Common myeloid progenitor, CD34-positive (primary cell): Measurements from ENCODE around the gene RSL24D1.

Source experiments
- CTCF ChIA-PET: fragments of 350-600 bp; sonication (Branson Sonifier 250); formaldehyde crosslinking; loops from one replicate; lab custom pipeline; 2021; ENCODE audit warnings: antibody characterized with exemption; lab: Charles Lee
- POLR2A ChIA-PET: fragments of 350-600 bp; sonication (Branson Sonifier 250); formaldehyde crosslinking; loops from one replicate; lab custom pipeline; 2021; ENCODE audit warnings: antibody characterized with exemption; lab: Charles Lee
- DNase-seq, 3 donors: peaks; one replicate each; pipeline versions ENCODE4 v3.0.0 to v3.0.0-alpha.2; 2013
- H3K27ac ChIP-seq, 2 experiments: 1 replicate in 1 of 2; 2 replicates in 1 of 2; pipeline ENCODE4 v1.7.0; 2013; ENCODE audit warnings: inconsistent platforms in 2 of 2, low read length in 2 of 2, mild to moderate bottlenecking in 2 of 2, low read depth in 1 of 2, moderate library complexity in 1 of 2; ENCODE audit not compliant: severe bottlenecking in 2 of 2, insufficient read depth in 1 of 2, poor library complexity in 1 of 2
- H3K27me3 ChIP-seq, 5 experiments: replicated peaks in 2 of 5; 1 replicate in 3 of 5; 2 replicates in 2 of 5; pipeline versions ENCODE4 v1.6.1 to v1.7.0; 2013; ENCODE audit warnings: low read length in 4 of 5, mild to moderate bottlenecking in 2 of 5, moderate library complexity in 2 of 5, inconsistent platforms in 1 of 5; ENCODE audit not compliant: insufficient read depth in 5 of 5, control insufficient read depth in 4 of 5
- H3K36me3 ChIP-seq, 4 experiments: 1 replicate in 2 of 4; 2 replicates in 2 of 4; pipeline versions ENCODE4 v1.6.1 to v1.7.0; 2013; ENCODE audit warnings: low read length in 3 of 4, control low read depth in 1 of 4, mild to moderate bottlenecking in 1 of 4; ENCODE audit not compliant: control insufficient read depth in 4 of 4, insufficient read depth in 4 of 4
- H3K4me1 ChIP-seq, 4 experiments: 1 replicate in 3 of 4; 2 replicates in 1 of 4; pipeline versions ENCODE4 v1.6.1 to v1.7.1; 2013; ENCODE audit warnings: low read length in 3 of 4, mild to moderate bottlenecking in 3 of 4, control low read depth in 1 of 4, inconsistent platforms in 1 of 4, moderate library complexity in 1 of 4; ENCODE audit not compliant: control insufficient read depth in 4 of 4, insufficient read depth in 4 of 4; ENCODE audit errors: control extremely low read depth in 1 of 4
- H3K4me3 ChIP-seq, 7 experiments: 1 replicate in 4 of 7; 2 replicates in 3 of 7; pipeline versions ENCODE4 v1.5.1 to v1.7.0; 2013; ENCODE audit warnings: mild to moderate bottlenecking in 7 of 7, low read length in 6 of 7, moderate library complexity in 6 of 7, inconsistent platforms in 2 of 7, low read depth in 2 of 7, control low read depth in 1 of 7; ENCODE audit not compliant: insufficient read depth in 4 of 7, control insufficient read depth in 1 of 7; ENCODE audit errors: extremely low read depth in 1 of 7
- H3K9me3 ChIP-seq, 5 experiments: 1 replicate in 4 of 5; 2 replicates in 1 of 5; pipeline versions ENCODE4 v1.6.1 to v1.7.1; 2013; ENCODE audit warnings: low read length in 4 of 5, mild to moderate bottlenecking in 2 of 5, inconsistent platforms in 1 of 5, low read depth in 1 of 5, moderate library complexity in 1 of 5; ENCODE audit not compliant: control insufficient read depth in 4 of 5, insufficient read depth in 2 of 5; ENCODE audit errors: control extremely low read depth in 1 of 5
- WGBS: methylation state at CpG from one replicate; pipeline ENCODE4 v1.1.5; 2013; ENCODE audit not compliant: insufficient coverage; 5-methylcytosine and 5-hydroxymethylcytosine counted together

RSL24D1 gene

DNA sequence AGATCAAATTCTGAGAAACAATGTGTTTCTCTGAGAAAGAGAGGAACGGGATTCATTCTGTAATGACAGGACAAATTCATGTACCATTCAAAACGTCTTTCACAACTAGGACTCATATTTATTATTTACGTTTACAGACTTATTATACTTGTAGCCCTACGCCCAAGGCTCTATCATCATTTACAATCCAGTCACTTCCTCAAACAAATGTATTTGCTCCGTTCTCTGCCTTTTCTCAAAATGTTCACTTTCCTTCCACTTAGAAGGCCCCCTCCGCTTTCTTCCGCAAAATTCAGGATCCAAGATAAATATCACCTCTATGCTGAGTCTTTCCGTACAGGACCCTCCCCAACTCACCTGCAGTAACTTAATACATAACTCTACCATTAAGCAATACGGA lies 745 bp downstream of the RSL24D1 start:
- H3K36me3 ChIP-seq = peaks cover 8 to 15% (median 11%) of the 10 kb centered on the region in 4 experiments
- WGBS = 0% methylated on average over 8 of the region's 9 CpGs
- H3K4me3 ChIP-seq = peak overlapping the region; percentile 72 to 96 (median 91)
- peak; percentile 36 to 77 (median 61) for DNase-seq
- POLR2A ChIA-PET = no interaction called here
- peak overlapping the region; percentile 96 to 99 for H3K27ac ChIP-seq
- peaks cover 15 to 35% (median 26%) of the 10 kb centered on the region in 4 experiments for H3K4me1 ChIP-seq
- no peaks in the 10 kb centered on the region for H3K27me3 ChIP-seq
- CTCF ChIA-PET = no interaction called here
- H3K9me3 ChIP-seq = peaks cover 0 to 4% (median 0%) of the 10 kb centered on the region in 5 experiments

DNA sequence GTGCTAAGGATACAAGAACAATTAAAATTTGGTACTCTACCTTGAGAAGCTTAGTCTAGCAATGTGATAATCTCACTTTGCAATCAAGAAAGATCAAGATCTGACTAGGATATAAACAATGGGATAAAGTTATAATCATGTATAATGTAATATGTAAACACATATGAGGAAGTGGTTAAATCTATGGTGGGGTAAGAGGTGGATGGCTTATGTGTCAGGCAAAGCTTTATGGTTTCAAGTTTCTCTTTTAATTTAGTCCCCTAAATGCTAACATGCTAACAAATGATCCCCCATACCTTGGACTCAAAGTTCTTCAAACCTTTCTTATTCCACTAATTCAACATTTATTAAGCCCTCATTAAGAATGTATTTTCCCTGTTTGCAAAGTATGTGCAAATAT lies 2.5 kb downstream of the RSL24D1 start:
- POLR2A ChIA-PET = no interaction called here
- Histone ChIP-seq H3K4me1 (peaks cover 15 to 35% (median 26%) of the 10 kb centered on the region in 4 experiments), H3K9me3 (peaks cover 0 to 3% (median 0%) of the 10 kb centered on the region in 5 experiments), H3K27me3 (no peaks in the 10 kb centered on the region), H3K4me3 (peak overlapping the region in 3 of 7 experiments; percentile 80 to 91 (median 82)), H3K36me3 (peaks cover 13 to 31% (median 20%) of the 10 kb centered on the region in 4 experiments), H3K27ac (no peak overlapping the region)
- DNase-seq = peak; percentile 14 to 66 (median 55)
- CTCF ChIA-PET = no interaction called here

DNA sequence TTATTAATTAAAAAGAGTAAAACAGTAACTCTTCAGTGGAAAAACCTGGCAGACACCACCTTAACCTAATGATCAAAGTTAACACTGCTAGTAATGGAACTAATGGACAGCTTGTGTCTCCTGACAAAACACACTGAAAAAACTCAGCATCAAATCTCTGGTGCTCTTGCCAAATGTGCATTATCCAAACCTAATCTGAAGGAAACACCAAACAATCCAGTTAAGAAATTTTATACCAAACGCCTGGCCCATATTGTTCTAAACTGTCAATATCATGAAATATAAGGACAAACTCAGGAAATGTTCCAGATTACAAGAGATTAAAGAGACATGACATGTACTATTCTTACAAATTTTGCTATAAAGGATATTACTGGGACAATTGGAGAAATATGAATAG lies 10.4 kb downstream of the RSL24D1 start:
- Histone ChIP-seq H3K4me1 (no peaks in the 10 kb centered on the region), H3K36me3 (peaks cover 20 to 70% (median 46%) of the 10 kb centered on the region in 4 experiments), H3K4me3 (no peak overlapping the region), H3K9me3 (no peaks in the 10 kb centered on the region), H3K27ac (no peak overlapping the region), H3K27me3 (no peaks in the 10 kb centered on the region)
- ChIA-PET POLR2A (no interaction called here), CTCF (no interaction called here)
- no peak for DNase-seq
- no CpG with 5 or more reads among the region's 1 CpG for WGBS

DNA sequence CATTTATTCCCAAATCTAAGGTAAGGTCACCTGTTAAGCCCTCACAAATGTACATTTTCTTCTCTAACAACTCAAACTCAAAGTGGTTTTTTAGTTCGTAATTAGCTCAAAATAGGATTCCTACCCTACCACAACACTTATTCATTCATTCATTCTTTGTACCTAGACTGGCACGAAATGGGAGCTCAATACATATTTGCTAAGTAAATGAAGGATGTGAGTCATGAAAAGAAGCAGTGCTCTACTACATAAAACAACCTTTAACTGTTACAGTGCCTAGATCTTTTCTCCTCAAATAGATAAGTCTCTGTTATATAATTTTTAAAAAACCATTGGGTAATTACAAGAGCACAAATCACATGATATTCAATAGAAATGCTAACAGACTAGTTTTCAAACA lies 13.1 kb downstream of the RSL24D1 start:
- no peaks in the 10 kb centered on the region for H3K4me1 ChIP-seq
- WGBS = no CpG with 5 or more reads among the region's 2 CpGs
- H3K27me3 ChIP-seq = no peaks in the 10 kb centered on the region
- H3K9me3 ChIP-seq = no peaks in the 10 kb centered on the region
- peaks cover 17 to 69% (median 41%) of the 10 kb centered on the region in 4 experiments for H3K36me3 ChIP-seq
- no peak overlapping the region for H3K4me3 ChIP-seq
- DNase-seq = no peak
- ChIA-PET POLR2A (no interaction called here), CTCF (interaction anchor here (0.7 to 1.1 kb wide), 3 partner anchors 12 to 16 kb away, joined by 3 to 4 read pairs (median 3); partner anchors contain the start of gene RSL24D1)
- no peak overlapping the region for H3K27ac ChIP-seq

DNA sequence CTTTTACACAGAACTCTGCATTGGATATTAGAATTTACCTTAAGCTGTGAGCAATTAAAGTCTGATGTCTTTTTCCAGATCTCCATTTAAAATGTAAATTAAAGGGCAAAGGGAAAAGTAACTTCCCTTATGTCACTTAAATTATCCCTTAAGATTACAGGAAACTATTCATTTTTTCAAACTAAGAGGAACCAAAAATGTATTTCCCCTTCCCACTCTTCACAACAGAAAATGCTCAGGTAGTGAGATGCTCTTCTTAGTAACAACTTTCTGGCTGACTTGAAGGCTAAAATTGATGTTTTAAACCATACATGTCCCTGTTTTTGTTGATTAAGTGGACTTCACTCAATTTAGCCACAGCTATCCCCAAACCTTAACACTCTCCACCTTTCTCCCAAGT lies 17.6 kb downstream of the RSL24D1 start:
- ChIA-PET CTCF (interaction anchor here (1.2 kb wide), 1 partner anchor 10 kb away, joined by 3 read pairs; no protein-coding TSS in a partner anchor), POLR2A (no interaction called here)
- H3K27me3 ChIP-seq = no peaks in the 10 kb centered on the region
- H3K4me3 ChIP-seq = no peak overlapping the region
- H3K27ac ChIP-seq = no peak overlapping the region
- H3K4me1 ChIP-seq = no peaks in the 10 kb centered on the region
- peaks cover 5 to 49% (median 28%) of the 10 kb centered on the region in 4 experiments for H3K36me3 ChIP-seq
- DNase-seq = no peak
- H3K9me3 ChIP-seq = no peaks in the 10 kb centered on the region

DNA sequence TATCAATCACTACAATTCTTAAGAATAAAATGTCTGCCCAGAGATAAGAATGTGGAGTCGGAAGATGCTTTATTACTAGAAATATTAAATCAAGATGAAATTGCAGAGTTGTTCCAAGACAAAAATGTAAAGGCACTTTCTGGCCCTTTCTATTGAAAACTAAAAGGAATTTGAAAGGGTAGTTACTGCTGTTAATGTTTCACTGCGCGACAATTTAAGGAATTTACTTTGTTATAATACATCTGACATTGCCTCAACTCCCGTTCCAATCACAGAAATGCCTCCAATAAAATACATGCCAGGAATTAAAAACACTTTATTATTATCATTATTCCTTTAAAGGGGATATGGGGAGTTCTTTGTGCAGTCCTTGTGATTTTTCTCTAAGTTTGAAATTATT lies 26.4 kb downstream of the RSL24D1 start:
- Histone ChIP-seq H3K4me3 (no peak overlapping the region), H3K9me3 (no peaks in the 10 kb centered on the region), H3K27me3 (no peaks in the 10 kb centered on the region), H3K4me1 (no peaks in the 10 kb centered on the region), H3K36me3 (no peaks in the 10 kb centered on the region), H3K27ac (no peak overlapping the region)
- CTCF ChIA-PET = interaction anchor here (1.3 kb wide), 1 partner anchor 1354 kb away, joined by 3 read pairs; no protein-coding TSS in a partner anchor
- no CpG with 5 or more reads among the region's 4 CpGs for WGBS
- POLR2A ChIA-PET = no interaction called here
- no peak for DNase-seq

DNA sequence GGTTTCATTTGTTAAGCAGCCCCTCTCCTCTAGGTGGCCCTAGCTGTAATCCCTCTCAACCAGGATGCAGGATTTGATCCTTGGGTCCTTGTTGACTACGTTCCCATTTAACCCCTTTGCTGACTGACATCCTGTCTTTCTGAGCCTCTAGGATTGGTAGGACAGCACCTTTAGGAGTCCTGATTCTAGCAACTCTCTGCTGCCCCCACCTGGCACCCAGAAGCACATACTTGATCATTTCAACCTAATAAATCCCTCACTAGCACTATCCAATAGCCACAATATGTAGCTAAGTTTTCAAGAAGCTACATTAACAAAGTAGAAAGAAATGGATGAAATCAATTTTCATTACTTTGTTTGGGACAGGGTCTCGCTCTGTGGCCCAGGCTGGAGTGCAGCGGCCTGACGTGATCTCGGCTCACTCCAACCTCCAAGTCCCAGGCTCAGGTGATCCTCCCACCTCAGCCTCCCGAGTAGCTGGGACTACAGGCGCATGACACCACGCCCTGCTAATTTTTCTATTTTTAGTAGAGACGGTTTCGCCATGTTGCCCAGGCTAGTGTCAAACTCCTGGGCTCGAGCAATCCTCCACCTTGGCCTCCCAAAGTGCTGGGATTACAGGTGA lies 28.3 kb downstream of the RSL24D1 start:
- no peaks in the 10 kb centered on the region for H3K4me1 ChIP-seq
- H3K4me3 ChIP-seq = no peak overlapping the region
- no peak overlapping the region for H3K27ac ChIP-seq
- no peaks in the 10 kb centered on the region for H3K36me3 ChIP-seq
- H3K9me3 ChIP-seq = no peaks in the 10 kb centered on the region
- POLR2A ChIA-PET = no interaction called here
- CTCF ChIA-PET = interaction anchor here (0.6 to 3.7 kb wide), 13 partner anchors 8 to 1357 kb away, joined by 3 to 21 read pairs (median 3); no protein-coding TSS in a partner anchor
- H3K27me3 ChIP-seq = no peaks in the 10 kb centered on the region
- DNase-seq = peak; percentile 69 to 84 (median 76)
- 80% methylated on average over 11 of the region's 11 CpGs for WGBS
